KMS-11 (cell line): ENCODE data around the gene MRPS35.

ENCODE experiments used
- H2AFZ ChIP-seq: fragments of 200-600 bp; sonication (generic); 2 replicates; pipeline ENCODE4 v1.6.1; 2016; ENCODE audit warnings: antibody characterized with exemption, mixed run types, low read depth
- H3K27ac ChIP-seq: fragments of 200-600 bp; sonication (generic); 2 replicates; pipeline ENCODE4 v1.6.1; 2016; ENCODE audit warnings: mild to moderate bottlenecking, mixed run types
- H3K27me3 ChIP-seq: fragments of 200-600 bp; sonication (generic); 2 replicates; pipeline ENCODE4 v1.6.1; 2017; ENCODE audit warnings: mild to moderate bottlenecking, low read depth, mixed run types, moderate library complexity; ENCODE audit not compliant: insufficient read depth
- H3K36me3 ChIP-seq: fragments of 200-600 bp; sonication (generic); 2 replicates; pipeline ENCODE4 v1.6.1; 2017; ENCODE audit warnings: mild to moderate bottlenecking, mixed run types; ENCODE audit not compliant: insufficient read depth
- H3K4me1 ChIP-seq: fragments of 200-600 bp; sonication (generic); 2 replicates; pipeline ENCODE4 v1.6.1; 2016; ENCODE audit warnings: mild to moderate bottlenecking, low read depth, mixed run types; ENCODE audit not compliant: poor library complexity, severe bottlenecking
- H3K4me2 ChIP-seq: fragments of 200-600 bp; sonication (generic); 2 replicates; pipeline ENCODE4 v1.7.0; 2016; ENCODE audit warnings: mild to moderate bottlenecking, mixed run types
- H3K4me3 ChIP-seq: fragments of 200-600 bp; sonication (generic); IDR thresholded peaks from 2 replicates; pipeline ENCODE4 v1.6.1; 2017; ENCODE audit warnings: low read depth, low read length, mixed read lengths; ENCODE audit not compliant: insufficient read depth
- H3K79me2 ChIP-seq: fragments of 200-600 bp; sonication (generic); 2 replicates; pipeline ENCODE4 v1.6.1; 2016; ENCODE audit warnings: low read depth, mixed run types; ENCODE audit not compliant: insufficient read depth
- H3K9ac ChIP-seq: fragments of 200-600 bp; sonication (generic); 2 replicates; pipeline ENCODE4 v1.6.1; 2016; ENCODE audit warnings: mild to moderate bottlenecking, mixed run types
- H4K20me1 ChIP-seq: fragments of 200-600 bp; sonication (generic); 2 replicates; pipeline ENCODE4 v1.6.1; 2016; ENCODE audit warnings: mild to moderate bottlenecking, mixed run types; ENCODE audit not compliant: insufficient read depth
- TF ChIP-seq, protein P1 (sequence below): fragments of 200-600 bp; sonication (generic); conservative IDR thresholded peaks from 2 replicates; pipeline ENCODE4 v1.6.1; 2017; ENCODE audit warnings: low read depth, mild to moderate bottlenecking, antibody characterized with exemption, low read length, moderate library complexity, mixed read lengths

MRPS35 gene

DNA sequence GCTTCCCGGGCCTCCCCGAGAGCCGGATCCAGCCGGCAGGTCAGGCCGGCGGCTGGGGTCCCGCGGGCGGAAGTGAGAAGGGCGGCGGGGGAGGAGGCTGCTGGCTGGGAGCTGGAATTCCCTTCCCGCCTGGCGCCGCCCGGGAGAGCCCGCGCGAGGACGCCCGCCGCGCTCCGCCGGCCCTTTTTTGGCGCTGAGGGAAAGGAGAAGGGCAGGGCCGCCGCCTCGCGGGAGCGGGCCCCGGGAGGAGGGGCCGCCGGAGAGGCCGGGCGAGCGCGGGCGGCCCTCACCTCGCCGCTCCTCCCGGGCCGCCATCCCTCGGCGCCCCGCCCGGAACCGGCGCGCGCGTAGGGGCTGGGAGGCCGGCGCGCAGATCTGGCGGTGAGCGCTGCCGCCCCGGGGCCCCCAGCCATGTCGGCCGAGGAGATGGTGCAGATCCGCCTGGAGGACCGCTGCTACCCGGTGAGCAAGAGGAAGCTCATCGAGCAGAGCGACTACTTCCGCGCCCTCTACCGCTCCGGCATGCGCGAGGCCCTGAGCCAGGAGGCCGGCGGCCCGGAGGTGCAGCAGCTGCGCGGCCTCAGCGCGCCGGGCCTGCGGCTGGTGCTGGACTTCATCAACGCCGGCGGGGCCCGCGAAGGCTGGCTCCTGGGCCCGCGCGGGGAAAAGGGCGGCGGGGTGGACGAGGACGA is 69.4 kb downstream of the MRPS35 start, which contains the start of the genes KLHL42 and MANSC4:
Gene KLHL42, plus strand, starts transcription at position 314 of the 692 bp plus-strand sequence. Its CDS starts 98 bp downstream, at position 412.
Gene MANSC4, minus strand, starts transcription at position 317 of the 692 bp plus-strand sequence. CDS start 8,960 bp downstream, outside the sequence.
- H3K79me2 ChIP-seq, result 0 out of 2 replicates have a peak, but pooled peaks cover 3% of the 10 kb centered on the region
- TF ChIP-seq, protein P1, sequence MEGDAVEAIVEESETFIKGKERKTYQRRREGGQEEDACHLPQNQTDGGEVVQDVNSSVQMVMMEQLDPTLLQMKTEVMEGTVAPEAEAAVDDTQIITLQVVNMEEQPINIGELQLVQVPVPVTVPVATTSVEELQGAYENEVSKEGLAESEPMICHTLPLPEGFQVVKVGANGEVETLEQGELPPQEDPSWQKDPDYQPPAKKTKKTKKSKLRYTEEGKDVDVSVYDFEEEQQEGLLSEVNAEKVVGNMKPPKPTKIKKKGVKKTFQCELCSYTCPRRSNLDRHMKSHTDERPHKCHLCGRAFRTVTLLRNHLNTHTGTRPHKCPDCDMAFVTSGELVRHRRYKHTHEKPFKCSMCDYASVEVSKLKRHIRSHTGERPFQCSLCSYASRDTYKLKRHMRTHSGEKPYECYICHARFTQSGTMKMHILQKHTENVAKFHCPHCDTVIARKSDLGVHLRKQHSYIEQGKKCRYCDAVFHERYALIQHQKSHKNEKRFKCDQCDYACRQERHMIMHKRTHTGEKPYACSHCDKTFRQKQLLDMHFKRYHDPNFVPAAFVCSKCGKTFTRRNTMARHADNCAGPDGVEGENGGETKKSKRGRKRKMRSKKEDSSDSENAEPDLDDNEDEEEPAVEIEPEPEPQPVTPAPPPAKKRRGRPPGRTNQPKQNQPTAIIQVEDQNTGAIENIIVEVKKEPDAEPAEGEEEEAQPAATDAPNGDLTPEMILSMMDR, result no peak
- H3K27ac ChIP-seq, result peak within 1 kb of the TSS; percentile 54
- peak within 1 kb of the TSS; percentile 94 for H2AFZ ChIP-seq
- peak within 1 kb of the TSS; percentile 88 for H3K4me2 ChIP-seq
- H3K4me1 ChIP-seq, result peaks cover 10% of the 10 kb centered on the region
- no peaks in the 10 kb centered on the region for H3K36me3 ChIP-seq
- no peak within 1 kb of the TSS for H3K4me3 ChIP-seq
- peak within 1 kb of the TSS; percentile 78 for H3K9ac ChIP-seq
- H4K20me1 ChIP-seq, result no peaks in the 10 kb centered on the region
- no peaks in the 10 kb centered on the region for H3K27me3 ChIP-seq

DNA sequence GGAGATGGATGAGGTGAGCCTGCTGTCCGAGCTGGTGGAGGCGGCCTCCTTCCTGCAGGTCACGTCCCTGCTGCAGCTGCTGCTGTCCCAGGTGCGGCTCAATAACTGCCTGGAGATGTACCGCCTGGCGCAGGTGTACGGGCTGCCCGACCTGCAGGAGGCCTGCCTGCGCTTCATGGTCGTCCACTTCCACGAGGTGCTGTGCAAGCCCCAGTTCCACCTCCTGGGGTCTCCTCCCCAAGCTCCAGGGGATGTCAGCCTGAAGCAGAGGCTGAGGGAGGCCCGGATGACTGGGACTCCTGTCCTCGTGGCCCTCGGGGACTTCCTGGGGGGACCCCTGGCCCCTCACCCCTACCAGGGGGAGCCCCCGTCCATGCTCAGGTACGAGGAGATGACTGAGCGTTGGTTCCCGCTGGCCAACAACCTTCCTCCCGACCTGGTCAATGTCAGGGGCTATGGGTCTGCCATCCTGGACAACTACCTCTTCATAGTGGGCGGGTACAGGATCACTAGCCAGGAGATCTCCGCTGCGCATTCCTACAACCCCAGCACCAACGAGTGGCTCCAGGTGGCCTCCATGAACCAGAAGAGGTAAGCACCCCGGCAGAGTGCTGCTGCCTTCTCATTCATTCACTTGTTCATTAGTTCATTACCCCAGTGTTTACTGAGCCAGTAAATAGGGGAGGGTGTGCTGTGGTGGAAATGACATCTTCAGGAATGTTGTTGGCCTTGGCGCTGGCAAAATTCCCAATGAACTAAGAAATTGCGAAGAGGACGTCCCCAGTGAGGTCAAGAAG is 70.2 kb downstream of the MRPS35 start:
- H2AFZ ChIP-seq, result peak overlapping the region; percentile 94

GRCh38 chr12:27781680-27782079 is 71.0 kb downstream of the MRPS35 start:
- Histone ChIP-seq H3K36me3 (no peaks in the 10 kb centered on the region), H3K9ac (no peak overlapping the region), H3K4me1 (peaks cover 10% of the 10 kb centered on the region), H2AFZ (no peak overlapping the region), H4K20me1 (no peaks in the 10 kb centered on the region), H3K27me3 (no peaks in the 10 kb centered on the region), H3K79me2 (0 out of 2 replicates have a peak, but pooled peaks cover 3% of the 10 kb centered on the region), H3K27ac (no peak overlapping the region), H3K4me2 (peak overlapping the region; percentile 88; the same call in 1 of the 2 replicates), H3K4me3 (no peak overlapping the region)
- TF ChIP-seq, protein P1, result no peak

More for the DNA sequence above, 70.2 kb downstream of the MRPS35 start:
- peak overlapping the region; percentile 54 for H3K27ac ChIP-seq
- peak overlapping the region; percentile 78 for H3K9ac ChIP-seq
- H3K79me2 ChIP-seq, result 0 out of 2 replicates have a peak, but pooled peaks cover 3% of the 10 kb centered on the region
- peak overlapping the region; percentile 88 for H3K4me2 ChIP-seq
- no peak overlapping the region for H3K4me3 ChIP-seq
- H3K4me1 ChIP-seq, result peaks cover 10% of the 10 kb centered on the region
- no peaks in the 10 kb centered on the region for H3K36me3 ChIP-seq
- H4K20me1 ChIP-seq, result no peaks in the 10 kb centered on the region
- TF ChIP-seq, protein P1, result no peak
- H3K27me3 ChIP-seq, result no peaks in the 10 kb centered on the region

DNA sequence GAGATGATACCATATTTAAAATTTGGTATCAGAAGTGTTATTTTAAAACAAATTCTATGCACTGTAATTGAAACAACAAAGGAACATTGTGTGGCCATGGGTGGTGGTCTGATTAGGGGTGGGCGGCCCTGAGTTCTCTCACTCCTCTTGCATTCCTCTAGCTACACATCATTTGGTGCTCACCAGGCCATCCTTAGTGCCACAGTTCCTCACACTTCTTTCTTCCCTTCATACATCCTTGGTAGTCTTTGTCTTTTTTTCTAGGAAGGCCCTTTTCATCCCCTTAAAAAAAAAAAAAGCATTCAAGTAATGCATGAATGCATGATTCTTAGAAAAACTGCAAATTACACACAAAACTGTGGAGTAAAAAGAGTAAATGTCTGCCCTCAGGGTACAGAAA is 71.8 kb downstream of the MRPS35 start:
- no peaks in the 10 kb centered on the region for H4K20me1 ChIP-seq
- no peak overlapping the region for H3K27ac ChIP-seq
- H3K27me3 ChIP-seq, result no peaks in the 10 kb centered on the region
- TF ChIP-seq, protein P1, result no peak
- H3K79me2 ChIP-seq, result 0 out of 2 replicates have a peak, but pooled peaks cover 3% of the 10 kb centered on the region
- no peak overlapping the region for H3K4me3 ChIP-seq
- no peak overlapping the region for H3K4me2 ChIP-seq
- H3K4me1 ChIP-seq, result peaks cover 10% of the 10 kb centered on the region
- no peak overlapping the region for H3K9ac ChIP-seq
- no peaks in the 10 kb centered on the region for H3K36me3 ChIP-seq
- no peak overlapping the region for H2AFZ ChIP-seq
